GM21390 (cell line): ENCODE data around the gene GATA1.

ENCODE experiments used
- ATAC-seq: cut with Tn5 transposase; IDR thresholded peaks from one replicate; pipeline ENCODE4 v1.9.1; 2021; ENCODE audit not compliant: unreplicated experiment

GATA1 gene

GRCh38 chrX:48839686-48840085 lies 53.3 kb downstream of the GATA1 start:
- no peak for ATAC-seq
